Stimulated activated CD8-positive, alpha-beta memory T cell treated with anti-CD3 and anti-CD28 coated beads, Interleukin-7, amount 100 ng/mL, for 48 hours (primary cell): ENCODE results near the gene LMF1.
A peak's percentile ranks its signal among the peaks of the same experiment; 100 is the strongest.
"Not testable (repeated sequence)": the region's sequence is repeated elsewhere in the genome, so short reads cannot be mapped to it uniquely, and the experiment has no call there.

Experiments used
- DNase-seq, 2 donors: peaks; one replicate each; pipeline ENCODE4 v3.0.0-alpha.2; 2020; ENCODE audit warnings: low read depth in 1 of 2; ENCODE audit errors: extremely low read depth in 1 of 2

The LMF1 gene

DNA sequence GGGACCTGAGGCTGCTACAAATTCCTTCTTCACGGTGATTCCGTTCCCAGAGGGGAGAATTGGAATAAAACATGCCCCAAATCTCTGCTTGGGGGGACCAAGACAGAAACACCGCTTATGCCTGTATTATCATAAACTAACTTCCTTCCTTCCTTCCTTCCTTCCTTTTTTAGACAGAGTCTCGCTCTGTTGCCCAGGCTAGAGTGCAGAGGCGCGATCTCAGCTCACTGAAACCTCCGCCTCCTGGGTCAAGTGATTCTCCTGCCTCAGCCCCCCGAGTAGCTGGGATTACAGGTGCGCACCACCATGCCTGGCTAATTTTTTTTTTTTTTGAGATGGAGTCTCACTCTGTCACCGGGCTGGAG, 150.8 kb downstream of the LMF1 start:
- not testable (repeated sequence) for DNase-seq

DNA sequence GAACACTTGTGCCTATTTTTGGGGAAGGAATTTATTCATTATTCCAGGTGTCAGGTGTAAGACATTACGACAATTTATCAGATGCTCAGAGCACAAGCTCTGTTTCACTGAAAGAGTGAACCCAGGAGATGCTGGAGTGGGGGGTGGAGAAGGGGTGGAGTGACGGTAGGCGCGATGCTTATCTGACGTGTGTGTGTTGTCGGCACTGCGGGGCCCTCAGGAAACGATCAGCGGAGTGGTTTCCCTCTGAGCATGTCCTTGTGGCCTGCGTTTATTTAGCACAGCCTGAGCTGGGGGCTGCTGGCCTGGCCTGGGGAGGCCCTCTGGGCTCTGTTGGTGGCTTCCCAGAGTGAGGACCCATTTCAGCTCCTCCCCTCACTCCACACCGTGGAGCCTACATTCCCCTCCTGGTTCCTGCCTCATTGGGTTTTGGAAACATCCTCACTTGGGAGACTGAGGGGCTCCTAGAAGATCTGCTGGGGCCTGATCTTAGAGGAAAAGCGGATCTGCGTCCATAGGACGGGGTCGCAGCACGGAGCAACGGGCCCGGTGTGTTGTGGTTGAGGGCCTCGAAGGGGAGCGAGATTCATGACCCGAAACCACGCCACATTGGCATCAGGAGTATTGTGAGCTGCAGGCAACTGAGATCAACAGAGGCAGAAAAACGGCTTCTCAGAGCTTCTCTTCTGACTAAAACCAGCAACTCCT, 151.3 kb downstream of the LMF1 start:
- no peak for DNase-seq

- DNase-seq: no peak
Measured at GRCh38 chr16:818592-818991, 152.2 kb downstream of the LMF1 start.

DNA sequence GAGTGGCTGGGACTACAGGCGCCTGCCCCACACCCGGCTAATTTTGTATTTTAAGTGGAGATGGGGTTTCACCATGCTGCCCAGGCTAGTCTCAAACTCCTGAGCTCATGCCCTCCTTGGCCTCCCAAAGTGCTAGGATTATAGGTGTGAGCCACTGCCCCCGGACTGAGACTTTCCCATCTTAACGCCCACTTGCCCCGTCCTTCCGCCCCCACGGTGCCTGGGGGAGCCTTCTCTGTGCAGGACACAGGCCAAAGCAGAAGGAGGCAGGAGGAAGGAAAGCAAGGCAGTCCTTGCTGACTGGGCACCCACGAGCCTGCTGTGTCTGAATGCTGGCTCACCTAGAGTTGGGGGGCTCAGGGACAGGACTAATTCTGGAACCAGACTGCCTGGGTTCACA, 152.7 kb downstream of the LMF1 start:
- DNase-seq: no peak

- no peak for DNase-seq
Measured at GRCh38 chr16:817001-817906, 153.5 kb downstream of the LMF1 start.

GRCh38 chr16:815861-816260, 154.9 kb downstream of the LMF1 start:
- DNase-seq: no peak

DNA sequence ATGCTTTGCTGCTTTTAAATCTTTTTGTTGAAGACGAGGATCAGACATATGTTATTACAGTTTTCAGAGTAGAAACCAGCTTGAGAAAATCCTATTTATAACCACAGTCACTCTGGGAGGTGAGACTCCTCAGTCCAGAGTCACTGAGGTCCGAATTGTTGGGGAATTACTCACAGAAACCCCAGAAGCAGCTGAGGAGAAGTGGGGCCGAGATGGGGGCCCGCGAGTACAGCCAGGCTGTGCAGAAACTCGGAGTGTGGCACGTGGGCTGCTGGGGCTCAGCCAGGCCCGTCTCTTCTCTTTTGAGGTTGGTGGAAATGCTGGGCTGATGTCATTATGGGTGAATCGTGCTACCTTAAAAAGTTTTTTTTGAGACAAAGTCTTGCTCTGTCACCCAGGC, 155.8 kb downstream of the LMF1 start:
- DNase-seq: no peak

DNA sequence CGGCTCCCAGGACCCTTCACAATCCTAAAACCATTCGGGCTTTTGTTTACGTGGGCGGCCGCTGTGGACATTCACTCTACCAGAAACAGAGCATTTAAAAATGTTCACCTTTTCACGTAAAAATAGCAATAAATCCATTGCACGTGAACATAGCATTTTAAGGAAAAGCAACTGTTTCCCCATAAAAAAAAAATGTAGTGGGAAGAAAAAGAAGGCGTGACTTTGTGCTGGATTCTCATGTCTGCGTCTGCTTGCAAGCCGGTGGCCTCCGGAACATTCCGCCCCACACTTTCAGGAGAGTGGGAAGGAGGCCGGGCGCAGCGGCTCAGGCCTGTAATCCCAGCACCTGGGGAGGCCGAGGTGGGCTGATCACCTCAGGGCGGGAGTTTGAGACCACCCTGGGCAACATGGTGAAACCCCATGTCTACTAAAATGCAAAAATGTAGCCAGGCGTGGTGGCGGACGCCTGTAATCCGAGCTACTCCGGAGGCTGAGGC, 156.8 kb downstream of the LMF1 start:
- no peak for DNase-seq

DNA sequence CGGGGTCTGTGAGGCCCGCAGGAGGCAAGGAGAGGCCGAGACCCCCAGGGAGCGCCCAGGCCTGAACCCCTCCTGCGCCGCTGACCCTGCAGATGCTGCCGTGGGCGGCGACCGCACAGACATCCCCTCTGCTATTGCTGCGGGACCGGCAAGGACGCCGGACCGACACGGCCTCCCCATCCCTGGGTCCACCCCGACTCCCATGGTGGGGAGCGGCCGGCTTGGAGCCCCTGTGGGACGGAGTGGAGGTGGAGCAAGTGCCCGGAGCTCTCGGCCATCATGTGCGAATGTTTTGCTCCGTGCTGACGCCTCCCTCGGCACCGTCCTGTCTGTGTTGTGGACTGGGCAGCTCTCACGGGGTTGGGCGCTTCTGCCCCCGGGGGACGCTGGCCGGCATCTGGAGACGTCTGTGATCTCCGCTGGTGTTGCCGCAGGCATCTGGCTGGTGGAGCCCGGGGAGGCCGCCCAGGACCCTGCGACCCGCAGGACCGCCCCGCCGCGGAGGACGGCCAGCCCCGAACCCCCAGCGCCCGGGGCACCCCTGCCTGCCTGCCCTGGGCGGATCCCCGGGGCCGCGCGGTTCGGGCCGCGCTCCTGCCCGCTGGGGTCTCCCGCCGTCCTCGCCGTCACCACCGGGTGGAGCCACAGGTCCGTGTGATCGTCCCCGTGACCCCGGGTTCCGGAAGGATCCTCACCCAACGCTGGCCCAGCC, 157.4 kb downstream of the LMF1 start:
- DNase-seq: peak in 1 of 2 donors; percentile 17

DNA sequence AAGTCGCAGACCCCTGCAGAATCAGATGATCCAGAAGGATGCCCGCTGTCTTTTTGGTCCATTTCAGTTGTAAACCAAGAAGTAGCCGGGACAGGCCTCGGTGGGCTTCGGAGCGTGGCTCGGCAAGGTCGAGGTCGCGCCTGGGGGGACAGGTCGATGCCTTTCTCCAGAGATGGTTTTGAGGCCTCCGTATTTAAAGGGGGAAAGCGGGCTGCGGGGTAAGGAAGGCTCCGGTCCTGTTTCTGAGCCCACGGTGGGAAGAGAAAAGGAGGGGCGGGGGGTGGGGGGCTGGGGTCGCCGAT, 162.7 kb downstream of the LMF1 start:
- DNase-seq: no peak

DNA sequence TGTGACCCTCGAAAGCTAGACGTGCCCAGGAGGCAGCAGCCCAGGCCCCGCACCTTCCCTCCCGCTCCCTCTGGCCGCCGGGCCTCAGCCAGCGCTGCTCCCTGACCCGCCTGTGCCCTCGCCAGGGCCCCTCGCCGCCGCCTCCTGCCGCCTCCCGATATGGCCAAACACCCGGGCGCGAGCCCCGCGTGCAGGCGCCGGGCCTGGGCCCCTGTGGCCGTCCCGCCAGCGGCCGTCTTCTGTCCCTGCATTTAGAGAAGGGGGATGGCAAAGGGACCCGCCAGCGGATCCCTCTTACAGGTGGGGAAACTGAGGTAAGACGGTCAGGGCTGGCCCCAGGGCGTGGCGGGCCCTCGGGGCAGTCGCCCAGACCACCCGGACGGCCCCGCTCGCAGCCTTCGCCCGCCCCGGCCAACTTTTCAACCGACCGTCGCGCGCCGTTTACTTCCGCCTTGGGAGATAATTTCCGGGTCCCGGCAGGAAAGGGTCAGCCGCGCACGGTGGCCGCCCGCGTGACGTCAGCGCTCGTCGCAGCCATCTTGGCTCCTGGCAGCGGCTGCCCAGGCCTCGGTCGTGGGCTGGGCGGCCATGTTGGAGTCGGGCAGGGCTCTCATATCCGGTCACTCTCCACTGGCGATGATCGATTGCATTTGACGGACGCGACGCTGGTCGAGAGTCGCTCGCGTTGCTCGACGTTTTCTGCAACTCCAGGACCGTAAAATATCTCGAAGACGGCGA, 163.3 kb downstream of the LMF1 start:
- peak; percentile 78 to 81 for DNase-seq

- no peak for DNase-seq
Measured at GRCh38 chr16:805474-805873, 165.3 kb downstream of the LMF1 start.

DNA sequence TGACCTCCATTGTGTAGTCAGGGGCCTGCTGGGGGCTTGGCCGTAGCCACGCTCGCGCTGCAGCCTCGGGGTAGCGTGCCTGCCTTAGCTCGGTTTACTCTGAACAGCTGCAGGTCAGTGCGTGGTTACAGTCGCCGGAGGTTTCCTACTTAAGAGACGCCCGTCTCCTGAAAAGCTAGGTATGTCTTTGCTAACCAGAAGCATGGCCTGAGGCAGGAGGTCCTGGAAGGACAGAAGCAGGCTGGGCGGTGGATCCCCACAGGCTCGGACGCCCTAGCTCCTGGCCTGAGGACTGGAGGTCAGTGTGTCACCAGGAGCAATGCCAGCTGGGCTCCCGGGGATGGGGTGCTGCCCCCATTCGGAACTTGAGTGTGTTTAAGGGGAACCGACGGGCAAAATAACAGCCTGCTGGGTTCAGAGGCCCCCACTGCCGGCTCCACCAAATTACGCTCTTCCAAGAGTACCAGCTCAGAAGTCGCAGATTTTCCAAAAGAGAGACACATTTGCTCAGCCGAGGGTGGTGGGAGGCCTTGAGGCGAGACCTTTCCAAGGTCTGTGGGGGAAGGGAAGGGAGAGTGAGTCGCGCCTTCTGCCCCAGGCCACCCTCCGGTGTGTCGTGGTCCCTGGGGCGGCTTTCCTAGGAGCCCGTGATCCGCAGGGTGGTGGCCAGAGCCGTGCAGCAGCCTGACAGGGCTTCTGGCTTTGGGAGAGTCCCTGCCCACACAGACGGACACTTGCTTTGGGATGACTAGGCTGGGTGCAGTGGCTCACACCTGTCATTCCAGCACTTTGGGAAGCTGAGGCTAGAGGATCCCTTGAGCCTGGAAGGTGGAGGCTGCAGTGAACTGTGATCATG, 166.4 kb downstream of the LMF1 start:
- DNase-seq: no peak

DNA sequence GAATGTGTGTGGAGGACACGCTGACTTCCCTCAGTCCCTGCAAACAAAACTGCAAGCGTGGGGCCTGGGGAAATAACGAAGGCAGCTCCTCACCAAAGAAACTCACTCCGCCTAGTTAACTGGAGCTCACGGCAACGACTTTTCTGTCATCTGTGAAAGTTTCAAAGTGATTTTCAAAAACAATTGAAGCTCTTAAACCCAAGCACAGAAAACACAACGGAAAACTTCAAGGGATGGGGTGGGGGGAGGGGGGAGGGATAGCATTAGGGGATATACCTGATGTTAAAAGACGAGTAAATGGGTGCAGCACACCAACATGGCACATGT, 167.1 kb downstream of the LMF1 start:
- no peak for DNase-seq
